Measurements from ENCODE around the gene NR6A1.

DNA sequence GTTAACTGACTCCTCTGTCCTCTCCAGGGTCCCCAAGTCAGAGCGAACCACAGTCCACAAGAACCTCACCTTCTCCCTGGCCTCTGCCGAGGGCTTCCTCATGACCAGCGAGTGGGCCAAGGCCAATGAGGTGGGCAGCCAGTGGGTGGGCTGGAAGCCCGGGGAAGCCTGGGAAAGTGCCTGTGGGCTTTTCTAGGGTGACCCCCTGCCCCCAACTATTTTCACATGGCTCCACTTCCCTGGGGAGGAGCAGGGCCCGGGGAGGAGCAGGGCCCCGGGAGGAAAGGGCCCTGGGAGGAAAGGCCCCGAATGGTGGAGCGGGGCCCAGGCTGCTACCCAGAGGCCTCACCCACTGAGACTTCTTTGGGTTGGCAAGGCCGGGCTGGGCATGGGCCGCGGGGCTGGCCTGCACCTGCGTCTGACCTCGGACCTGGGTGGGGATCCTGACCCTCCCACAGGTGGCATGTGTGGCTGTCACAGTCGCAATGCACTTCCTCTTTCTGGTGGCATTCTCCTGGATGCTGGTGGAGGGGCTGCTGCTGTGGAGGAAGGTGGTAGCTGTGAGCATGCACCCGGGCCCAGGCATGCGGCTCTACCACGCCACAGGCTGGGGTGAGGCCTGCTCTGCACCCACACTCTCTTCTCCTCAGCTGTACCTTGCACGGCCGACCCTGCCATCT, 302.9 kb downstream of the NR6A1 start:
- TF ChIP-seq, protein P1, sequence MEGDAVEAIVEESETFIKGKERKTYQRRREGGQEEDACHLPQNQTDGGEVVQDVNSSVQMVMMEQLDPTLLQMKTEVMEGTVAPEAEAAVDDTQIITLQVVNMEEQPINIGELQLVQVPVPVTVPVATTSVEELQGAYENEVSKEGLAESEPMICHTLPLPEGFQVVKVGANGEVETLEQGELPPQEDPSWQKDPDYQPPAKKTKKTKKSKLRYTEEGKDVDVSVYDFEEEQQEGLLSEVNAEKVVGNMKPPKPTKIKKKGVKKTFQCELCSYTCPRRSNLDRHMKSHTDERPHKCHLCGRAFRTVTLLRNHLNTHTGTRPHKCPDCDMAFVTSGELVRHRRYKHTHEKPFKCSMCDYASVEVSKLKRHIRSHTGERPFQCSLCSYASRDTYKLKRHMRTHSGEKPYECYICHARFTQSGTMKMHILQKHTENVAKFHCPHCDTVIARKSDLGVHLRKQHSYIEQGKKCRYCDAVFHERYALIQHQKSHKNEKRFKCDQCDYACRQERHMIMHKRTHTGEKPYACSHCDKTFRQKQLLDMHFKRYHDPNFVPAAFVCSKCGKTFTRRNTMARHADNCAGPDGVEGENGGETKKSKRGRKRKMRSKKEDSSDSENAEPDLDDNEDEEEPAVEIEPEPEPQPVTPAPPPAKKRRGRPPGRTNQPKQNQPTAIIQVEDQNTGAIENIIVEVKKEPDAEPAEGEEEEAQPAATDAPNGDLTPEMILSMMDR (conservative IDR thresholded peaks at IDR 0.05; ENCODE audit: low read length): no peak
- TF ChIP-seq EZH2phosphoT487 (IDR thresholded peaks at IDR 0.05; ENCODE audit: borderline replicate concordance, low read depth, low read length): no peak
